SU-DHL-6 (cell line): ENCODE data around the gene ABCA3.

ENCODE experiments used
- H2AFZ ChIP-seq: fragments of 200-600 bp; sonication (generic); 2 replicates; pipeline ENCODE4 v1.6.1; 2014; ENCODE audit warnings: low read depth, mild to moderate bottlenecking, moderate library complexity, mixed read lengths, antibody characterized with exemption, low read length; ENCODE audit not compliant: severe bottlenecking
- H3F3A ChIP-seq: fragments of 200-600 bp; shearing (Covaris generic); 2 replicates; pipeline ENCODE4 v1.6.0; 2016; ENCODE audit warnings: antibody characterized with exemption, mild to moderate bottlenecking; ENCODE audit not compliant: insufficient read depth
- H3K27ac ChIP-seq: fragments of 200-600 bp; sonication (generic); 2 replicates; pipeline ENCODE4 v1.5.1; 2016; ENCODE audit warnings: low read depth, mild to moderate bottlenecking, low read length, moderate library complexity, mixed read lengths
- H3K27me3 ChIP-seq: fragments of 200-600 bp; sonication (generic), shearing (Covaris generic); 2 replicates; pipeline ENCODE4 v1.6.0; 2014; ENCODE audit warnings: mild to moderate bottlenecking, low read length
- H3K36me3 ChIP-seq: fragments of 200-600 bp; sonication (generic); 2 replicates; pipeline ENCODE4 v1.6.1; 2014; ENCODE audit warnings: mild to moderate bottlenecking, low read length, mixed read lengths
- H3K4me2 ChIP-seq: fragments of 300-600, 200-600 bp; shearing (Covaris generic), sonication (generic); 2 replicates; pipeline ENCODE4 v1.6.0; 2014; ENCODE audit warnings: low read length, low read depth, mild to moderate bottlenecking; ENCODE audit not compliant: poor library complexity, severe bottlenecking
- H3K4me3 ChIP-seq: fragments of 200-600 bp; sonication (generic); 2 replicates; pipeline ENCODE4 v1.5.1; 2014; ENCODE audit warnings: antibody characterized with exemption, low read length, mild to moderate bottlenecking, mixed read lengths; ENCODE audit not compliant: insufficient read depth, poor library complexity, severe bottlenecking
- H3K79me2 ChIP-seq: fragments of 200-600 bp; sonication (generic); 2 replicates; pipeline ENCODE4 v1.6.1; 2014; ENCODE audit warnings: mild to moderate bottlenecking, low read length, moderate library complexity; ENCODE audit not compliant: insufficient read depth
- H3K9ac ChIP-seq: fragments of 200-600 bp; sonication (generic); 2 replicates; pipeline ENCODE4 v1.7.0; 2014; ENCODE audit warnings: mild to moderate bottlenecking, low read length
- H3K9me2 ChIP-seq: fragments of 200-600 bp; sonication (generic); replicated peaks from 2 replicates; pipeline ENCODE4 v1.6.1; 2014; ENCODE audit warnings: low read length; ENCODE audit not compliant: insufficient read depth
- H3K9me3 ChIP-seq: fragments of 200-600 bp; sonication (generic); 2 replicates; pipeline ENCODE4 v1.6.1; 2014; ENCODE audit warnings: low read length, mixed read lengths; ENCODE audit not compliant: insufficient read depth
- H4K20me1 ChIP-seq: fragments of 200-600 bp; sonication (generic); 2 replicates; pipeline ENCODE4 v1.6.1; 2014; ENCODE audit warnings: low read depth, mild to moderate bottlenecking, antibody characterized with exemption, low read length, moderate library complexity, mixed read lengths
- CTCF ChIP-seq: fragments of 200-600 bp; sonication (generic); IDR thresholded peaks from one replicate; pipeline ENCODE4 v1.5.1; 2017; ENCODE audit warnings: antibody characterized with exemption, mild to moderate bottlenecking, low read length, moderate library complexity; ENCODE audit not compliant: insufficient read depth, poor library complexity, severe bottlenecking
- EZH2phosphoT487 ChIP-seq: fragments of 200-600 bp; sonication (generic), shearing (Covaris generic); conservative IDR thresholded peaks from 2 replicates; pipeline ENCODE4 v1.6.1; 2018; ENCODE audit warnings: mild to moderate bottlenecking, antibody characterized with exemption, low read length, moderate library complexity, mixed read lengths

The ABCA3 gene

GRCh38 chr16:2280981-2281542 lies 59.5 kb downstream of the ABCA3 start:
- Histone ChIP-seq H4K20me1 (no peaks in the 10 kb centered on the region), H3K27me3 (no peaks in the 10 kb centered on the region), H3K9me3 (no peaks in the 10 kb centered on the region), H3K4me3 (no peak overlapping the region), H2AFZ (no peak overlapping the region), H3F3A (no peaks in the 10 kb centered on the region), H3K79me2 (no peaks in the 10 kb centered on the region), H3K36me3 (no peaks in the 10 kb centered on the region), H3K9me2 (no peaks in the 10 kb centered on the region), H3K4me2 (no peak overlapping the region), H3K27ac (no peak overlapping the region), H3K9ac (no peak overlapping the region)
- TF ChIP-seq EZH2phosphoT487: no peak

- H3K27me3 ChIP-seq: no peaks in the 10 kb centered on the region
- no peak overlapping the region for H3K27ac ChIP-seq
- no peaks in the 10 kb centered on the region for H3K9me3 ChIP-seq
Measured at GRCh38 chr16:2280461-2280860, 60.1 kb downstream of the ABCA3 start.

GRCh38 chr16:2278956-2279800 lies 61.4 kb downstream of the ABCA3 start:
- Histone ChIP-seq H3K9me2 (no peaks in the 10 kb centered on the region), H3K9me3 (no peaks in the 10 kb centered on the region), H3K27ac (no peak overlapping the region), H3K4me2 (no peak overlapping the region), H3K36me3 (no peaks in the 10 kb centered on the region), H3K4me3 (no peak overlapping the region), H3K79me2 (no peaks in the 10 kb centered on the region), H3F3A (no peaks in the 10 kb centered on the region), H3K9ac (no peak overlapping the region), H4K20me1 (no peaks in the 10 kb centered on the region), H2AFZ (no peak overlapping the region), H3K27me3 (no peaks in the 10 kb centered on the region)
- no peak for TF ChIP-seq EZH2phosphoT487
- TF ChIP-seq CTCF: no peak

More at GRCh38 chr16:2280461-2280860, 60.1 kb downstream of the ABCA3 start:
- H3K4me3 ChIP-seq: no peak overlapping the region
- H3K9ac ChIP-seq: no peak overlapping the region
- H3K9me2 ChIP-seq: no peaks in the 10 kb centered on the region
- TF ChIP-seq CTCF (no peak), EZH2phosphoT487 (no peak)
- no peaks in the 10 kb centered on the region for H3K79me2 ChIP-seq
- H4K20me1 ChIP-seq: no peaks in the 10 kb centered on the region
- no peak overlapping the region for H3K4me2 ChIP-seq
- no peaks in the 10 kb centered on the region for H3K36me3 ChIP-seq
- no peaks in the 10 kb centered on the region for H3F3A ChIP-seq
- H2AFZ ChIP-seq: no peak overlapping the region

- no peak overlapping the region for H2AFZ ChIP-seq
- no peaks in the 10 kb centered on the region for H3K9me2 ChIP-seq
- no peaks in the 10 kb centered on the region for H3K9me3 ChIP-seq
- no peaks in the 10 kb centered on the region for H3F3A ChIP-seq
- no peak overlapping the region for H3K9ac ChIP-seq
- no peaks in the 10 kb centered on the region for H3K79me2 ChIP-seq
- TF ChIP-seq CTCF: no peak
- TF ChIP-seq EZH2phosphoT487: no peak
- no peaks in the 10 kb centered on the region for H4K20me1 ChIP-seq
- H3K27ac ChIP-seq: no peak overlapping the region
- H3K4me3 ChIP-seq: no peak overlapping the region
- H3K27me3 ChIP-seq: no peaks in the 10 kb centered on the region
- no peaks in the 10 kb centered on the region for H3K36me3 ChIP-seq
- no peak overlapping the region for H3K4me2 ChIP-seq
Measured at GRCh38 chr16:2278272-2278608, 62.3 kb downstream of the ABCA3 start.
